HG02938 (cell line): ENCODE results near the gene FOXF2.

Source experiments
- ATAC-seq: cut with Tn5 transposase; IDR thresholded peaks from one replicate; pipeline ENCODE4 v1.9.1; 2021; ENCODE audit warnings: mild to moderate bottlenecking, moderate library complexity; ENCODE audit not compliant: unreplicated experiment

FOXF2 gene

GRCh38 chr6:1378065-1379016 is 11.0 kb upstream of the FOXF2 start:
- ATAC-seq = no peak

DNA sequence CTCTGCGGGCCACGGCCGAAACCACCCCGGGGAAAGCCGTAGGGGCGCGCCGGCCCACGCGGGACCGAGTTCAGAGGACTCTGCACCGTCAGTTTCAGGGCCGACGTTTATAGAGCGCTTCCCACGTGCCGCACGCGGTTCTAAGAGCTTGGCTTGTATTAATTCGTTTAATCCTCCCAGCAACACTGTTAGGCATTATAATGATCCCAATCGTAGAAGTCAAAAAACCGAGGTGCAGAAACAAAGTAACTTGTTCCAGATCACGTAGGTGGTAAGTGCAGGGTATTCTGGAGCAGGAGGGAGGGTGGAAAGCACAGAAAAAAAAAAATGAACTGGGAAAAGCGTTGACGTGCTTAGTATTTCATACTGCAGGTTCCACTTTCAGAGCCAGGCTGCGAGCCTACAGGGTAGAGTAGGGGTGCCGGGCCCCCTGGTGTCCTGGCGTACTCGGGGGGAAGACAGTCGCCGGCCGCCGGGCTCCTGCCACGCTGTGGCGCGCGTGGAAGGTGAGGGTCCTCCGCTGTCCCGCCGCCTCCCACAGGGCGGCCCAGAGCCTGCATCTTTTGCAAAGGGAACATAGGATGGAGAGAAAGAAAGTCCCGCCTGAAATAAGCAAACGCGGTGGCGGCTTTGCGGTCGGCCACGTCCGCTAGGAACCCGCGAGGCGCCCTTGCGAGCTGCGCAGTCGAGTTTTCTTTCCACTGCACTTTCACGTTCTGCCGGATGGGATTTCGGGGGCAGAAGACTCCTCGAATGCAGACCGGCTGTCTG is 10.2 kb upstream of the FOXF2 start:
- ATAC-seq = no peak

- ATAC-seq = no peak
Measured at GRCh38 chr6:1379788-1380147, 9.6 kb upstream of the FOXF2 start.

GRCh38 chr6:1380625-1381427 is 8.6 kb upstream of the FOXF2 start:
- no peak for ATAC-seq

DNA sequence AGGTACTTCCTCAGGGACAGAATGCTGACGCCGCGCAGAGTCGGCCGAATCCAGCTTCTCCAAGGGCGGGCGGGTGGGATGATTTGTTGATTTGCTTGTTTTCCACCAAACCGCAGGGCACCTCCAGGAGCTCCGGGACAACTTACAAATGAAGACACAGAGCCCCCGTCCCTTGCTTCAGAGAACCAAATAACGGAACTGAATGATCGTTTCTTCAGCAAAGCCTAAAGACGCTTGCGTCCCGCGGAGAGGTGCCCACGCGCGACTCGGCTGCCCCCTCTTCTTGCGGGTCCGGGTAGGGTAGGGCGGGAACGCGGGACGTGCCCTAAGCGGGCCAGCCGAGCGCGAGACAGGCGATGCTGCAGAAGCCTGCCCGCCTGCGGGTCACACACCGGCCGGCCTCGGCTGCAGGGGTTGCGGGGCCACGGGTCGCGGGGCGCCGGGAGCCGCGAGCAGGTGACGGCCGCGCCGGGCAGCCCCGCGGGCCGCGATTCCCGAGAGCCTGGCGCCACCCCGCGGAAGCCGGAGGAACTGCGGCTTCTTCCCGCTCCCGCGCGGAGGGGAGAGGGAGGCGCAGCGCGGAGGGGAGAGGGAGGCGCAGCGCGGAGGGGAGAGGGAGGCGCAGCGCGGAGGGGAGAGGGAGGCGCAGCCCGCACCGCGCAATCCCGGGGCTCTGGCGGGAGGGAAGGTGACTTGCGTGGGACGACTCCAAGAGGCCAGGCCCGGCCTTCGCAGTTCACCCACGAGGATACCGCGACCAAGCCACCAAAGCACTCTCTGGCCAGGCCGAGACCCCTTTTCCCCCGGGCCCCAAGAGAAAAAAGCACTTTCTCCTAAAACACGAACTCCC is 7.7 kb upstream of the FOXF2 start:
- no peak for ATAC-seq

DNA sequence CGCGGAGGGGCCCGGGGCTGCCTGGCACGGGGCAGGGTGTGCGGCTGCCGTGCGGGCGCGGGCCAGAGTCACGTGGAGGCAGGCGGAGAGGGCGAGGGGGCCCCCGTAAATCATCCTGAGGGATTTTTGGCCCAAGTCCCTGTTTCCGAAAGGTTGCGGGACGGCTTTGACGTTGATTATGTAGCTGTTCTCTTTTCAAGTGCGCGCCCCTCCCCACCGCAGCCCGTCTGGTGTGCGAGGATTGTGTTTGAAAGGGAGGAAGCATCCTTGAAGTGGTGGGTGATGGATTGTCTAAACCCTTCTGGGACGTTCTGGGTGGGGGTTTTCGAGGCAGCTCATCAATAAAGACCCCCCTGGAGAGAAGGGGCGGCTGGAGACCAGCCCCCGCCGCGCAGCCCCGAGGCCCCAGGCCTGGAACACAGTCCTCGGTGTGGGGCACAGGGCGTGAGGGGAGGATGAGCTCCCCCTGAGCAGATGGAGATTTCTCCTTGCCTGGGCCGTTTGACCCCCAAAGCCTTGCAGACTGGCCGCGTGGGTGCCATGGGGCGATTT is 7.0 kb upstream of the FOXF2 start:
- no peak for ATAC-seq

DNA sequence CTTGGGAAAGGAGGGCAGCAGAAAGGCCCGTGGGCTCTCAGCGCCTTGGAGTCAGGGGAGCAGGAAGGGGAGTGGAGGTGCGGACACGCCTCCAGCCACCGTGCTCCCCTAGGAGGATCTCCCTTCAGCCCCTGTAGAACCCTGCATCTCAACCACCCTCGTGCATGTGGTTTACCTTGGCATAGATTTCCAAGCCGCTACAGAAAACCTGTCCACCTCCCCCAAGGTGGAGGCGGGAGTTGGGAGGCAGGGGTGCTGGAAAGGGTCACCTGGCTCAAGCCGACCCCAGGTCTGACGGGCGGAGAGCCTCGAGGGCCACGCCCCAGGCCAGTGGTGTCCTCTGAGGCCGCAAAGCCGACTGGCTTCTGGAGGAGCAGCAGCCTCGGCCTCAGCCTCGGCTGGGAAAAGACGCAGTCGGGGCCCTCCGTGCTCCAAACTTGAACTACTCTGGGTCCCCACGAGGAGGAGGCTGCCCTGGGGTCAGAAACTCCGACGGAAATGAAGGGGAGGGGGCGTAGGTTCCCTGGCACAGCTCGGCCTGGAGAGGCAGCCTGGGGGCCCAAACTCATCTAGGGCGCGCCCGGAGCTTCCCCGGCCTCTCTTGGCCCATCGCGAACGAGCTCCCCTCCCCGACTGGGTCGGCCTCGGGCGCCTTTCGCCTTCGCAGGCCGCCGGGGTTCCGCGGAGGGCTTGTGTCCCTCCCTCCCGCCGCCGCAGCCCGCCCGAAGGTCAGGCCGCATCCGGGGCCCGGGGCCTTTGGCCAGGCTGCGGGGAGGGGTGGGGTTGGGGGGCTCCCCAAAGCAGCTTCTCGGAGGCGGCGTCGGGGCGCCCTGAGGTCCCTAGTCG is 6.3 kb upstream of the FOXF2 start:
- ATAC-seq = no peak

- ATAC-seq = no peak
Measured at GRCh38 chr6:1383729-1384548, 5.4 kb upstream of the FOXF2 start.

- ATAC-seq = no peak
Measured at GRCh38 chr6:1384549-1385128, 4.7 kb upstream of the FOXF2 start.

GRCh38 chr6:1385129-1386037 is 4.0 kb upstream of the FOXF2 start:
- no peak for ATAC-seq

DNA sequence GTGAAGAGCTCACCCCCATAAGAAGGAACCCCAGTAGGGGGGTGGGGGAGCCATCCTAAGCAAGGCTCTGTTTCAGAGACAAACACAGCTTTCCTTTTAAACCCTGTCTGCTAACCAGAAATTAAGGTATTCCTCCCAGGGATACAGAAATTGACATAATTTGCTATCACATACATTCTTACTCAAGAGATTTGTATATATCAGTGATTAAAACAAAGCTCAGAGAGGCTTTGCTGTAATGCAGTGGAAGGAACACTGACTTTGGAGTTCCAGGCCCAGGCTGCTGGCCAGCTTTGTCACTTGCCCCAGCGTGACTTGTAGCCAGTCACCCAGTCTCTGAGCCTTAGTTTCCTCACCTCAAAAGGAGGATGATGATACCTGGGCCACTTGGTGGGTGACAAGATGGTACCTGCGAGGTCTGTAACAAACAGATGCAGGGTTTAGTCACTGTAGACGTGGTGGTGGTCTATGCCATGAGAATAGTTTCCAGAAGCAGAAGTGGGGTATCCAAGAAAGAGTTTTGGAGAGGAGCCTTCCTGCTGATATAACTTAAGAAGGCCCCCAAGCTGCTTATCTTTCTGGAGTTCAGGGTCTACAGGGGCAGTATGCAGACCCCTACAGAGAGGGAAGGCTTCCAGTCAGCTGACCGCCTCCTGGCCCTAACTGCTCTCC is 3.2 kb upstream of the FOXF2 start:
- ATAC-seq = no peak

DNA sequence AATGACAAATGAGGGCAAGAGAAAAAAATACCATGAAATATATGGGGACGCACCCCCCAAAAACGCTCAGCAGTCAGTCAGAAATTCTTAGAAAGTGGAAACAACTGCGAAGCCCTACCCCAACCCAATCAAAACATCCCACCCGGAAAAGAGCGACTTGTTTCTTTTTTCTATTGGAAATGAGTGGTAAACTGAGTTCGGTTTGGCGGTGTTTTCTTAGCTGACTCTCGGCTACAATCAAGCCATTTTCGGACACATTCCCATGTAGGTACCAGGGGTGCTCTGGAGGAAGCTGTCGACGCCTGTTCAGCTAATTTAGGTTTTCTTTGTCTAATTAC is 1.9 kb upstream of the FOXF2 start:
- no peak for ATAC-seq

DNA sequence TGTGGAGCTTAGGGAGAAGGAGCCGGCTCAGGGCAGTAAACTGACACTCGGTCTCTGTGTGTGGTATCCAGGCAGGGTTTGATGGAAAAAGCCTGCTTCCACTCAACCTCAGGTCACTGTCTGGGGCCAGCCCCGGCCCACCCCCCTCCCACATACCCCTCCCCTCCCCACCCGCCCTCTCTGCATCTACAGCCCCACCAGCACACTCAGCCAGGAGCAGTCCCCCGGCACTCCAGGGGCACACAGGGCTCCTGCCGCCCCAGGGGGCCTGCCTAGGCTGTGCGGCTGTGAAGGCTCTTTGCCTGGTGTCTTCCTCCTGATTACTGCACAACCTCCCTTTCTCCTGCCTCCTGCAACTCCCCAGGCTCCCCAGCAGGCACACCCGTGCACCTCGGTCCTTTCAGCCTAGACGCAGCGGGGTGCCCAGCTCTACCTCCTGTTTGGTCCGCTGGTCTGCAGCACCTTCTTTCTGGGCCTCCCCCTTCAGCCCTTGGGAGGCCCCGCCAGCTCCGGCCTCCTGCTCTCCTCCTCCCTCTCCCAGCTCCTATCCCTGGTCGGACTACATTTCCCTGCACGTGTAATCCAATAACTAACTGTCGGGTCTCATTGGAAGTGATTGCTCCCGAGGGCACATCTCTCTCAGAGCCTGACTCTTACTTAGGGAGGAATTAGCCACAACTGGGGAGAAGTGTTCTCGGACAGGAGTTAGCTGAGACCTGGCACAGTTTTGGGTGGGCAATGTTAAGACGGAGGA is 1.3 kb upstream of the FOXF2 start:
- no peak for ATAC-seq

- ATAC-seq = no peak
Measured at GRCh38 chr6:1388630-1389368, 577 bp upstream of the FOXF2 start.
